Fibroblast of lung (primary cell): ENCODE measurements around the gene EBF3.

Experiments
- CTCF ChIP-seq, 2 donors: IDR thresholded peaks in 1 of 2; conservative IDR thresholded peaks in 1 of 2; 1 replicate in 1 of 2; 2 replicates in 1 of 2; pipeline ENCODE4 v1.5.1; 2011 to 2012; ENCODE audit warnings: low read length in 2 of 2, control low read depth in 1 of 2, inconsistent platforms in 1 of 2, low read depth in 1 of 2, mild to moderate bottlenecking in 1 of 2
- EZH2 ChIP-seq: IDR thresholded peaks from 2 replicates; pipeline ENCODE4 v1.5.1; 2012; ENCODE audit warnings: low read length, control low read depth, mild to moderate bottlenecking; ENCODE audit errors: missing control alignments

- TF ChIP-seq CTCF (conservative IDR thresholded peaks at IDR 0.05 in 1 of 2, IDR thresholded peaks at IDR 0.05 in 1 of 2; ENCODE audit: low read depth in 1 of 2, low read length in 2 of 2) (no peak), EZH2 (no peak)
Measured at GRCh38 chr10:129932182-129932581, 31.9 kb downstream of the EBF3 start.
